Measurements from ENCODE around the gene GH1.

GH1 gene

DNA sequence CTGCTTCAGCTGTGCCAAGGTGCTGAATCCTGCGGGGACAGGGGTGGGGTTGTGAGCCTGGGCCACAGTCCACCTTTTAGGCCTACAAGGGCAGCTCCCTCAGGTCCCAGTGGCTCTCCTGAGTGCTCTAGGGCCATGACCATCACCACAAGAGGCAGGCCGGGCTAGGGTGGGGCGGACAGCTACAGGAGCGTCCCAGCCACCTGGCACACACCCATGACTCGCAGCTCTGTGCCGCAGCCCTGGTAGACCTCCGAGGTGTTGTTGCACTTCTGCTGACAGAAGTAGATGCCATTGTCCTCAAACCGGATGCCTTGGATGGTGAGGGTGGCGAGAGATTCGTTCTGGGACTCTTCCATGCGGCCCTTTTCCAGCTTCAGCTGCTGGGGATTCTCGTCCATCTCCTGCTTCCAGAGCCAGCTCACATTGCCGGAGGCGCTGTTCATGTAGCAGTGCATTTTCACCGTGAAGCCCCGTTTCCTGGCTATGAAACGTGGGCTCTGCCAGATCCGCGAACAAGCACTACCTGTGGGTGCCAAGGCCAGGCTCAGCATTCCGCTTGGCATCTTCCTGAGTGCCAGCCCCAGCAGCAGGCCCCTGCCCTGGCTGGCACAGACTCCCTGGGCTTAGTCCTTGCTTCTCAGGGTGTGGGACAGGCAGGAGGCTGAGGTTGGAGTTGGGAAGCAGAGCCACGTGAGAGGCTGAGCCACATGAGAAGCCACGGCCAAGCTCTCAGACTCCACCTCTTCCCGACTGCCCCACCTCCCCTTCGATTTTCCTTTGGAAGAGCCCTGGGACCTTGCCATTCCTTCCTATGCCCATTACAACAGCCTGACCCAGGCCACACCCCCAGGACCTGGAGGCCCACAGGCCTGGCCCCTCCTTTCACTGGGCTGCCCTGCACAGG, 11.5 kb upstream of the GH1 start:
- Histone ChIP-seq H3K36me3 (ENCODE audit: insufficient read depth, low read length) (no peaks in the 10 kb centered on the region), H3K4me2 (ENCODE audit: insufficient read depth, low read length) (no peak overlapping the region)
- ATAC-seq (ENCODE audit: insufficient read depth, low read depth), result no peak

DNA sequence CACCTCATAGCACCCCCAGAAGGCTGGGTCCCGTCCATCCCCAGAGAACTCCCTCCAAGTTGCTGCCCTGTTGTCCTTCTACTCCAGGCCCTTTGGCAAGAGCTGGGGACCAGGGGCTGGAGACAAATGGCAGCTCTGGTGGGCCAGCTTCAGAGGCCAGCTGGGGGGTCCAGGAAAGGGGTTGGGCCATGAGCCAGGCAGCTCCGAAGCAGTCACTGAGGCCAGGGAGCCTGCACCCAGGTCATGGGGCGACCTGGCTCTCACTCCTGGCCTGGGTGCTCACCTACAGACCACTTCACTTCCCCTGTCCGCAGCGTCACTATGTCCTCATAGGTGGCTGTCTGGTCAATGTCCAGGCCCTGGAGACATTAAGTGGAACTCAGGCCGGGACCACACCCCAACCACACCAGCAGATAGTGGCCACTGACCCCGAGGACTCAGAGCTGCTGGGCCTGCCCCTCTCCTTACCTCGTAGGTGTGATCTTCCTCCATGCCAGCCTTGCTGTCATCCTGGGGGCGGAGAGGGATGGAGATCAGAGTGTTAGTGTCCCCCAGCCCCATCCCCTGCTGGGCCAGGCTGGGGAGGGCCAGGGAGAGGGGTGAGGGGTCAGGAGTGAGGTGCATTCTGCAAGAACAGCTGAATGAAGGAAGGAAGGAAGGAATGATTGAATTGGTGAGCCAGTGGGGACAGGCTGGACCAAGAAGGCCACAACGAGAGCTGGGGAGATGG, 10.5 kb upstream of the GH1 start:
- H3K27me3 ChIP-seq (ENCODE audit: insufficient read depth, low read length, poor library complexity), result no peaks in the 10 kb centered on the region
- no peak overlapping the region for H3K27ac ChIP-seq (ENCODE audit: low read length)
- H3K4me1 ChIP-seq (ENCODE audit: insufficient read depth, low read length), result peaks cover 22% of the 10 kb centered on the region
- no peak overlapping the region for H3K9ac ChIP-seq (ENCODE audit: low read depth, low read length)
- no peak for DNase-seq
- no peak overlapping the region for H3K4me3 ChIP-seq (ENCODE audit: low read depth in 1 of 2, low read length in 2 of 2)
- no peaks in the 10 kb centered on the region for H3K79me2 ChIP-seq (ENCODE audit: insufficient read depth, low read length)
- TF ChIP-seq, protein P1, sequence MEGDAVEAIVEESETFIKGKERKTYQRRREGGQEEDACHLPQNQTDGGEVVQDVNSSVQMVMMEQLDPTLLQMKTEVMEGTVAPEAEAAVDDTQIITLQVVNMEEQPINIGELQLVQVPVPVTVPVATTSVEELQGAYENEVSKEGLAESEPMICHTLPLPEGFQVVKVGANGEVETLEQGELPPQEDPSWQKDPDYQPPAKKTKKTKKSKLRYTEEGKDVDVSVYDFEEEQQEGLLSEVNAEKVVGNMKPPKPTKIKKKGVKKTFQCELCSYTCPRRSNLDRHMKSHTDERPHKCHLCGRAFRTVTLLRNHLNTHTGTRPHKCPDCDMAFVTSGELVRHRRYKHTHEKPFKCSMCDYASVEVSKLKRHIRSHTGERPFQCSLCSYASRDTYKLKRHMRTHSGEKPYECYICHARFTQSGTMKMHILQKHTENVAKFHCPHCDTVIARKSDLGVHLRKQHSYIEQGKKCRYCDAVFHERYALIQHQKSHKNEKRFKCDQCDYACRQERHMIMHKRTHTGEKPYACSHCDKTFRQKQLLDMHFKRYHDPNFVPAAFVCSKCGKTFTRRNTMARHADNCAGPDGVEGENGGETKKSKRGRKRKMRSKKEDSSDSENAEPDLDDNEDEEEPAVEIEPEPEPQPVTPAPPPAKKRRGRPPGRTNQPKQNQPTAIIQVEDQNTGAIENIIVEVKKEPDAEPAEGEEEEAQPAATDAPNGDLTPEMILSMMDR (IDR thresholded peaks at IDR 0.05; ENCODE audit: borderline replicate concordance, extremely low read depth, low read length, poor library complexity, severe bottlenecking), result no peak
- H4K20me1 ChIP-seq (ENCODE audit: insufficient read depth, low read length), result no peaks in the 10 kb centered on the region
- no peak for ATAC-seq (ENCODE audit: insufficient read depth, low read depth)
- H2AFZ ChIP-seq (ENCODE audit: low read depth, low read length), result no peak overlapping the region
- H3K4me2 ChIP-seq (ENCODE audit: insufficient read depth, low read length), result no peak overlapping the region
- H3K36me3 ChIP-seq (ENCODE audit: insufficient read depth, low read length), result no peaks in the 10 kb centered on the region
- no peaks in the 10 kb centered on the region for H3K9me3 ChIP-seq (ENCODE audit: insufficient read depth, low read length, severe bottlenecking)

More for the DNA sequence above, 11.5 kb upstream of the GH1 start:
- Histone ChIP-seq H3K9ac (ENCODE audit: low read depth, low read length) (no peak overlapping the region), H3K4me3 (ENCODE audit: low read depth in 1 of 2, low read length in 2 of 2) (no peak overlapping the region), H3K27ac (ENCODE audit: low read length) (no peak overlapping the region), H3K79me2 (ENCODE audit: insufficient read depth, low read length) (no peaks in the 10 kb centered on the region), H2AFZ (ENCODE audit: low read depth, low read length) (no peak overlapping the region), H3K9me3 (ENCODE audit: insufficient read depth, low read length, severe bottlenecking) (no peaks in the 10 kb centered on the region), H3K27me3 (ENCODE audit: insufficient read depth, low read length, poor library complexity) (no peaks in the 10 kb centered on the region), H4K20me1 (ENCODE audit: insufficient read depth, low read length) (no peaks in the 10 kb centered on the region), H3K4me1 (ENCODE audit: insufficient read depth, low read length) (peaks cover 22% of the 10 kb centered on the region)
- no peak for DNase-seq
- TF ChIP-seq, protein P1 (IDR thresholded peaks at IDR 0.05; ENCODE audit: borderline replicate concordance, extremely low read depth, low read length, poor library complexity, severe bottlenecking), result no peak
- no peak for TF ChIP-seq EZH2 (IDR thresholded peaks at IDR 0.05; ENCODE audit: borderline replicate concordance, low read depth, low read length, severe bottlenecking)

DNA sequence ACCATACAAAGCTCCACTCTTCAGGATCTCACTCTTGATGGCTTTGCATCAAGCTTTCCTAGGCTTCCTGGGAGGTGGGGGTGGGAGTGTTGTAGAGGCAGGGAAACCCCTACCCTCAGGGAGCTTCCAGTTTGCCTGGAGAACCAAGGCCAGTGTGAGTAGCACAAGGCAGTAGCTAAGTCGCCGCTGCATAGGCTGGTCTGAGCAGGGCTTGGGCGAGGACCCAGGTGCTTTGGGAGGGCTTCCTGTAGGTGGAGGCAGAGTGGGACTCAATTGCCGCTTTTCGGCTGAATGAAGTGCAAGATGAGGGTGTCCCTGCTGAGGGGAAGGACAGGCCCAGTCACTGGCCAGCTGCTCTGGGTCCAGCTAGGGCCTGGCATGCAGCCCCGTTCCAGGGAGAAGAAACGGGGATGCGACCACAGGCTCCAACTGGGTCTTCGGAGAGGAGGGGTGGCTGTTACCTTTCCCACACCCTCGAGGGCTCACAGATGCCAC, 9.6 kb upstream of the GH1 start:
- H3K4me2 ChIP-seq (ENCODE audit: insufficient read depth, low read length), result no peak overlapping the region
- peaks cover 22% of the 10 kb centered on the region for H3K4me1 ChIP-seq (ENCODE audit: insufficient read depth, low read length)
- H3K9me3 ChIP-seq (ENCODE audit: insufficient read depth, low read length, severe bottlenecking), result no peaks in the 10 kb centered on the region
- no peak overlapping the region for H3K4me3 ChIP-seq (ENCODE audit: low read depth in 1 of 2, low read length in 2 of 2)
- H2AFZ ChIP-seq (ENCODE audit: low read depth, low read length), result no peak overlapping the region
- no peak overlapping the region for H3K9ac ChIP-seq (ENCODE audit: low read depth, low read length)
- no peaks in the 10 kb centered on the region for H4K20me1 ChIP-seq (ENCODE audit: insufficient read depth, low read length)
- no peak overlapping the region for H3K27ac ChIP-seq (ENCODE audit: low read length)
- no peak for TF ChIP-seq EZH2 (IDR thresholded peaks at IDR 0.05; ENCODE audit: borderline replicate concordance, low read depth, low read length, severe bottlenecking)
- TF ChIP-seq, protein P1 (IDR thresholded peaks at IDR 0.05; ENCODE audit: borderline replicate concordance, extremely low read depth, low read length, poor library complexity, severe bottlenecking), result no peak
- DNase-seq (no peak), ATAC-seq (ENCODE audit: insufficient read depth, low read depth) (no peak)
- no peaks in the 10 kb centered on the region for H3K79me2 ChIP-seq (ENCODE audit: insufficient read depth, low read length)
- no peaks in the 10 kb centered on the region for H3K27me3 ChIP-seq (ENCODE audit: insufficient read depth, low read length, poor library complexity)
- H3K36me3 ChIP-seq (ENCODE audit: insufficient read depth, low read length), result no peaks in the 10 kb centered on the region
